PC-3 (cell line): ENCODE results near the gene HSFX4. TPM values are rescaled to one million over a fixed set of nuclear protein-coding genes. Genes with fewer than 3 reads are reported as not detected.
A peak's percentile ranks its signal among the peaks of the same experiment; 100 is the strongest.
"Not testable (repeated sequence)": the region's sequence is repeated elsewhere in the genome, so short reads cannot be mapped to it uniquely, and the experiment has no call there.

Source experiments
- ATAC-seq: fragments of 200-7000 bp; cut with Tn5 transposase; 2 replicates; pipeline ENCODE4 v1.9.1; 2020; ENCODE audit warnings: mild to moderate bottlenecking, moderate library complexity
- BruUV-seq: library from RNA; stranded (reverse); fragments of 400-500 nt; replicated peaks from 2 replicates; lab custom pipeline; 2021; lab: Mats Ljungman, UMichigan
- CTCF ChIA-PET: fragments of 300-600 bp; sonication (Branson Sonifier 250); formaldehyde crosslinking; loops from one replicate; lab custom pipeline; 2022; ENCODE audit warnings: antibody characterized with exemption; lab: Charles Lee
- POLR2A ChIA-PET: fragments of 300-600 bp; sonication (Branson Sonifier 250); formaldehyde crosslinking; loops from one replicate; lab custom pipeline; 2022; ENCODE audit warnings: antibody characterized with exemption; ENCODE audit not compliant: unreplicated experiment; lab: Charles Lee
- DNase-seq: peaks from one replicate; pipeline ENCODE4 v3.0.0-alpha.2; 2015
- H2AFZ ChIP-seq: fragments of 300-600 bp; sonication (generic); 2 replicates; pipeline ENCODE4 v1.6.0; 2016; ENCODE audit warnings: antibody characterized with exemption, low read length
- H3F3A ChIP-seq: fragments of 300-600 bp; sonication (generic); one replicate; pipeline ENCODE4 v1.6.0; 2017; ENCODE audit warnings: antibody characterized with exemption, low read length, control low read depth, mild to moderate bottlenecking; ENCODE audit not compliant: unreplicated experiment
- H3K27ac ChIP-seq: fragments of 300-600 bp; sonication (generic); 2 replicates; pipeline ENCODE4 v1.5.1; 2016; ENCODE audit warnings: mild to moderate bottlenecking, low read length
- H3K27me3 ChIP-seq: fragments of 300-600 bp; sonication (generic); 2 replicates; pipeline ENCODE4 v1.6.1; 2016; ENCODE audit warnings: low read length, mixed read lengths
- H3K36me3 ChIP-seq: fragments of 300-600 bp; sonication (generic); 2 replicates; pipeline ENCODE4 v1.6.1; 2016; ENCODE audit warnings: low read depth, mixed run types, low read length, mixed read lengths
- H3K4me1 ChIP-seq: fragments of 300-600 bp; sonication (generic); 2 replicates; pipeline ENCODE4 v1.5.1; 2016; ENCODE audit warnings: low read length; ENCODE audit not compliant: insufficient read depth
- H3K4me2 ChIP-seq: fragments of 300-600 bp; sonication (generic); 2 replicates; pipeline ENCODE4 v1.6.0; 2016; ENCODE audit warnings: low read length
- H3K4me3 ChIP-seq: fragments of 300-600 bp; sonication (generic); 2 replicates; pipeline ENCODE4 v1.5.1; 2016; ENCODE audit warnings: mild to moderate bottlenecking, low read length, mixed read lengths
- H3K79me2 ChIP-seq: fragments of 300-600 bp; sonication (generic); 2 replicates; pipeline ENCODE4 v1.6.1; 2017; ENCODE audit warnings: low read length, mixed read lengths
- H3K9ac ChIP-seq: fragments of 300-600 bp; sonication (generic); 2 replicates; pipeline ENCODE4 v1.6.0; 2016; ENCODE audit warnings: mild to moderate bottlenecking, low read length
- H3K9me2 ChIP-seq: fragments of 300-600 bp; sonication (generic); replicated peaks from 2 replicates; pipeline ENCODE4 v1.6.1; 2016; ENCODE audit warnings: mixed run types, low read length, mixed read lengths
- H3K9me3 ChIP-seq: fragments of 300-600 bp; sonication (generic); 2 replicates; pipeline ENCODE4 v1.6.1; 2016; ENCODE audit warnings: low read length, mixed read lengths
- H4K20me1 ChIP-seq: fragments of 300-600 bp; sonication (generic); 2 replicates; pipeline ENCODE4 v1.6.1; 2016; ENCODE audit warnings: low read length, mixed read lengths
- intact Hi-C: fragments of 100-400 bp; cut with micrococcal nuclease; formaldehyde crosslinking; loops from 2 replicates; pipeline ENCODE4 v1.9.0; 2023
- total RNA-seq: library from RNA; depleted of rRNA; stranded (reverse); fragments of >200 nt; gene quantifications from 2 replicates; pipeline ENCODE4 v1.2.3, GENCODE V29; 2014

HSFX4 gene
- total RNA-seq, 1 experiment from 2014 or later: not detected

DNA sequence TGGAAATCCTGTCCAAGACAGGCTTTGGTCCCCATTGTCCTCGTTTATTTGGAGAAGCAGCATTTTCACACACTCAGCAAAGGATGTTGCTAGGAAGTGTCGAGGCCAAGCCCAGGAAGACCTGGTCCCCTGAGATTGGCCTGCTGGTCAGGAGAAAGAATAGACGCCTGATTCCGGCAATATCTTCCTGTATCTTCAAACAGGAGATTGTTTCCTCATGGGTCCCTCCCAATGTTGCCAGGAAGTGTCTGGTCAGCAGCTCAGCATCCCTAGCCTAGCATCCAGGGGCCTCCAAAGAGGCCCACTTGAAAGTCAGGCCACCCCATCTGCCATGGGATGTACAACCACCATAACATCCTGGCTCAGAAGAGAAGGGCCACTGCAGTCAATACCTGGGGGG, 2.0 kb downstream of the HSFX4 start:
- H4K20me1 ChIP-seq, H3K27me3 ChIP-seq, H3K36me3 ChIP-seq, H3K27ac ChIP-seq, H3F3A ChIP-seq, H3K9me2 ChIP-seq, intact Hi-C loops, H2AFZ ChIP-seq, H3K4me3 ChIP-seq, H3K79me2 ChIP-seq, CTCF ChIA-PET, H3K4me1 ChIP-seq, BruUV-seq, H3K9me3 ChIP-seq, POLR2A ChIA-PET, ATAC-seq, DNase-seq, H3K9ac ChIP-seq, H3K4me2 ChIP-seq: not testable (repeated sequence)

GRCh38 chrX:149932150-149932549, 2.8 kb downstream of the HSFX4 start:
- H3K4me1 ChIP-seq, H3K4me3 ChIP-seq, H3K27ac ChIP-seq, DNase-seq, H3K9ac ChIP-seq, H4K20me1 ChIP-seq, POLR2A ChIA-PET, BruUV-seq, H3F3A ChIP-seq, H3K9me3 ChIP-seq, H3K36me3 ChIP-seq, CTCF ChIA-PET, ATAC-seq, H3K4me2 ChIP-seq, H3K79me2 ChIP-seq, H3K27me3 ChIP-seq, intact Hi-C loops, H2AFZ ChIP-seq, H3K9me2 ChIP-seq: not testable (repeated sequence)

DNA sequence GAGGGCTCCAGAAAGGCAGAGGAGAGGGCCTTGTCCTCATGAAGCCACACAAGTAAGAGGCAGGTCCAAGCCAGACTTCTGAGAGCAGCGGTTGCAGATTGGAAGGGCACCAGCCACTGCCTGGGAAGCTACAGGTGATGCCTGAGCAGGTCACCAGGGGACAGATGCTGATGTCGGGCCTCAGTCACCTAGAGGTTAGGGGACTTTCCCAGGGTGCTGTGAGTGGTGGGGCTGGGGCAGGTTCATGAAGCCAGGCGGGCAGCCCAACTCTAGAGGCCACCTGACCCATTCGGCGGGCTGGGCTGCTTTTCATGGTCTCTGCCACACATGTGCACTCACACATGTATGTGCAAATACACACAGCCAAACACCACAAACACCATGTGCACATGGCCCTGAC, 3.6 kb downstream of the HSFX4 start:
- POLR2A ChIA-PET: not testable (repeated sequence)

DNA sequence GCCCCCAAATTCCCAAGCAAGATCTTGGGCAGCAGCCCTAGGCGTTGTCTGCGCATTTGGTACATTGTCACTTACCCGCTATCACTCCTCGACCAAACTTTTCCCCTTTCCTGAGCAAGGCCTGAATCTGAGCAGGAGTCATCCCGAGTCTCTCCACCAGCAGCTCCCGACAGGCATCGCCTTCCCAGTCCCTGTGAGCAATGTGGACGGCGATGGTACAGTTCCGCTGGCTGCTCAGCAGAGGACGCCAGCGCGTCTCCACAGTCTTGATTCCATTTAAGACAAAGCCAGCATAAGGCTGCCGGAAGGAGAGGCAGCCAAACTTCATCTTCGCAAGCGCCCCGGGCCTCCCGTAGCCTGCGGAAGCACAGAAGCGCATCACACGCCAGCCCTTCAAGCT, 4.2 kb downstream of the HSFX4 start:
- H2AFZ ChIP-seq, H4K20me1 ChIP-seq, H3K4me2 ChIP-seq, H3F3A ChIP-seq, intact Hi-C loops, H3K9me2 ChIP-seq, H3K9ac ChIP-seq, H3K4me1 ChIP-seq, POLR2A ChIA-PET, BruUV-seq, H3K27ac ChIP-seq, H3K4me3 ChIP-seq, CTCF ChIA-PET, H3K27me3 ChIP-seq, ATAC-seq, H3K36me3 ChIP-seq, H3K9me3 ChIP-seq, DNase-seq: not testable (repeated sequence)
- H3K79me2 ChIP-seq: peaks cover 12% of the 10 kb centered on the region

More for the DNA sequence above, 3.6 kb downstream of the HSFX4 start:
- BruUV-seq, intact Hi-C loops, DNase-seq, H3K9me3 ChIP-seq, H3K36me3 ChIP-seq, H4K20me1 ChIP-seq, H3K4me3 ChIP-seq, H3K9ac ChIP-seq, H3K79me2 ChIP-seq, ATAC-seq, H2AFZ ChIP-seq, H3F3A ChIP-seq, H3K4me2 ChIP-seq, H3K9me2 ChIP-seq, H3K27ac ChIP-seq, CTCF ChIA-PET, H3K27me3 ChIP-seq, H3K4me1 ChIP-seq: not testable (repeated sequence)

DNA sequence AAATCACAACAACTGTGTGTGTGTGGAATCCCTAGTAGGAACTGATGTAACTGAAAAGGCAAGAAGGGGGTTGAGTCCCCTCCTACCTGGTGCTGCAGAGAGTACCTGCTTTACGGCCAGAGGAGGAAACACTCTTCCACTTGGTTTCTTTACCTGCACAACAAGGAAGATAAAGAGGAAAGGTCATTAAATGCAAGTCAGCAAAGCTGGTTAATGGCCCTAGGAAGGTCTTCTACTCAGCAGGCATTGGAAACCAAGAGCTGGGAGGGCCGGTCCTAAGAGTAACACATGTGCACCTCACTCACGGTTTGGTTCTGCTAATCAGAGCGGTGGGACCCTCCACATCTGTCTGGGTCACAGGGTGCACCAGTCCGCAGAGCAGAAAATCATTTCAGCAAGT, 8.0 kb downstream of the HSFX4 start:
- H2AFZ ChIP-seq, DNase-seq, H3K36me3 ChIP-seq, POLR2A ChIA-PET, ATAC-seq, H3K9me2 ChIP-seq, H3K27me3 ChIP-seq, CTCF ChIA-PET, H3K4me1 ChIP-seq, H3F3A ChIP-seq, H4K20me1 ChIP-seq, intact Hi-C loops, H3K27ac ChIP-seq, BruUV-seq, H3K9me3 ChIP-seq: not testable (repeated sequence)
- peak overlapping the region; percentile 99 for H3K9ac ChIP-seq
- peak overlapping the region; percentile 99 for H3K4me2 ChIP-seq
- peaks cover 12% of the 10 kb centered on the region for H3K79me2 ChIP-seq
- H3K4me3 ChIP-seq: peak overlapping the region; percentile 90
